NCI-H1092 treated with DMSO at 0.1 percent for 48 hours (cell line): ENCODE data around the gene NUDT19.
"Not testable (repeated sequence)": the region's sequence is repeated elsewhere in the genome, so short reads cannot be mapped to it uniquely, and the experiment has no call there.

Source experiments
- DNase-seq: peaks from one replicate; lab custom pipeline; 2025; lab: John Stamatoyannopoulos, UW

NUDT19 gene

GRCh38 chr19:32708457-32708856, 16.8 kb downstream of the NUDT19 start:
- DNase-seq, result no peak

GRCh38 chr19:32709032-32709431, 17.4 kb downstream of the NUDT19 start:
- no peak for DNase-seq

- DNase-seq, result no peak
These were observed 20.1 kb downstream of the NUDT19 start for GRCh38 chr19:32711747-32712146.

GRCh38 chr19:32716203-32716602, 24.6 kb downstream of the NUDT19 start:
- not testable (repeated sequence) for DNase-seq

GRCh38 chr19:32717496-32717895, 25.9 kb downstream of the NUDT19 start:
- DNase-seq, result no peak

GRCh38 chr19:32718286-32718685, 26.7 kb downstream of the NUDT19 start:
- no peak for DNase-seq

- DNase-seq, result no peak
These were observed 28.0 kb downstream of the NUDT19 start, which contains the start of gene TDRD12 for GRCh38 chr19:32719611-32720059. TSS of gene TDRD12 (plus strand) at chr19:32719767. CDS start at chr19:32720073, 306 bp downstream.

- no peak for DNase-seq
These were observed 28.8 kb downstream of the NUDT19 start for GRCh38 chr19:32720216-32720935.

GRCh38 chr19:32720936-32721250, 29.3 kb downstream of the NUDT19 start:
- no peak for DNase-seq

- no peak for DNase-seq
These were observed 44.3 kb downstream of the NUDT19 start for GRCh38 chr19:32735936-32736335.

- DNase-seq, result no peak
These were observed 51.4 kb downstream of the NUDT19 start for GRCh38 chr19:32743021-32743420.

GRCh38 chr19:32743447-32743846, 51.8 kb downstream of the NUDT19 start:
- no peak for DNase-seq

- no peak for DNase-seq
These were observed 53.1 kb downstream of the NUDT19 start for GRCh38 chr19:32744555-32745325.

- DNase-seq, result not testable (repeated sequence)
These were observed 54.1 kb downstream of the NUDT19 start for GRCh38 chr19:32745594-32746251.

- peak; percentile 23 for DNase-seq
These were observed 55.1 kb downstream of the NUDT19 start for GRCh38 chr19:32746631-32747196.

GRCh38 chr19:32748497-32748896, 56.9 kb downstream of the NUDT19 start:
- DNase-seq, result no peak

- no peak for DNase-seq
These were observed 57.3 kb downstream of the NUDT19 start for GRCh38 chr19:32748948-32749347.

- no peak for DNase-seq
These were observed 57.7 kb downstream of the NUDT19 start for GRCh38 chr19:32749361-32749760.

GRCh38 chr19:32750441-32751055, 58.9 kb downstream of the NUDT19 start:
- DNase-seq, result no peak

GRCh38 chr19:32751066-32751465, 59.4 kb downstream of the NUDT19 start:
- DNase-seq, result no peak

GRCh38 chr19:32757189-32757588, 65.6 kb downstream of the NUDT19 start:
- no peak for DNase-seq
